GDM1 (cell line): Measurements from ENCODE around the gene SMIM32.

Experiments
- DNase-seq: peaks from one replicate; lab custom pipeline; 2025; lab: John Stamatoyannopoulos, UW

The SMIM32 gene

DNA sequence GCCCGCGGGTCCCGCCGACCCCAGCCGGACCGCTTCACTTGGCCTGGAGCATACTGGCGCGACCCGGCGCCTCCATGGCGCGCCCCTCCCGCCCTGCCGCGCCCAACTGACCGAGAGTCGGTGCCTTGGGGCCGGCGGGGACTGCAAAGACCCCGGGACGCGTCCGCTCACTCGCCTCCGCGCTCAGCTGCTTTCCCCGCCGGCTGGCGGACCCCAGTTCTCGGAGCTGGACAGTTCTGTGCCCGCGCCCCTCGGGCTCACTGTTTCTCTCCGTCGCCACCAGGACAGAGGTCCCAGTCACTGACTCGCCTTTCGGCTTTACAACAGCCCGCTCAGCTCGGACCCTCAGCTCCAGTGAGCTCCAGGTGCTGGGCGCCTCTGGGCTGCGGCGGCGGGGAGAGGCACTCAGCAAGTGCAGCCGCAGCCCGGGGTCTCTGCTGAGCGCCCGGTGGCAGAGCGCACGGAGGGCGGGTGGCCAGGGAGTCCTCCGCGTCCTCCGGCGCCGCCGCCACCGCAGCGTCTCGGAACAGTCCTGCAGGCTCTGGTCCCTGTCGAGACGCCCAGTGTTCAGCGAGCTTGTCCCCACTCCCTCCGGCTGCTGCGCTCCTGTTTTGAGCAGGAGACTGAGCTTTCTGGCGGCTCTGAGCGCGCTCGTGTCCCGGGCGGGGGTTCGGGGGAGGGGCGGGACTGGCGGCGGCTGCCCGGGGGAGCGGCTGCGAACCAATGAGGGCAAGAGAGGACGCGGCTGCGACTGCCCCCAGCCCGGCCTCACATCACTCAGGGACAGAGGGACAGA, at the start of gene SMIM32:
Gene SMIM32, minus strand, starts transcription at position 637 of the 796 bp plus-strand sequence. CDS start 638 bp downstream, outside the sequence.
- DNase-seq: no peak

DNA sequence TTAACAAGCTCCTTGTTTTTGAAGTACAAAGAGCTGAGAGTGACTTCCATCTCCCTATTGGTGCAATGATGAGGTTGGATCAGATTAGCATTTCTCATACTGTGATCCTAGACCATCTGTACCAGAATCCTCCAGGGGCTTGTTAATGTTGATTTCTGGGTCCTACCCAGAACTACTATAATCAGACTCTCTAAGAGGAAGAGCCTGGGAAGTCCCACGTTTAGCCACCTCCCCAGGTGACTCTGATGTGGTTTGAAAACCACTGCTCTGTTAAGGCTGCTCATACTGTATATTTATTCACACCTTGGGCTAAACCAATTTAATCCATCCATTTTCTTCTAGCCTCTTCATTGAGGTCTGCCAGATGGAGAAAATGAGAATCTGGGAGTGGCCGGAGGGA, 49.6 kb upstream of the SMIM32 start:
- DNase-seq: no peak

DNA sequence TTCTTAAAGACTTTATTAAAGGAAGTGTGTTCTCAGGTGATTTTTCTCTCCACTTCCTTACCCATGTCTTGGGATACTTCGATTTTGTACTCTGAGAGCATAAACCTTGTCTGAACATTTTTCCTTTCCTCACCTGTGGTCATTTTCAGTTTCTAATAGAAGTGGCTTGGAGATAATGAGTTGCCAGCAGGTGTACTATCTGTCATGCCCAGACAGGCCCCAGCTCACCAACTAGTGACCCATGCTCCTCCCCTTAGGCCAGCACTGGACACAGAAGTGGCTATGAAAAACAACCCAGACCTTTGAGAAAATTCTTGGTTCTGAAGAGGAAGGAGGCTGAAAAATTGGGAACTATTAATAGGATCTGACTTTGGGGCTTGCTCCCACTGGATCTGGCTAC, 49.2 kb upstream of the SMIM32 start:
- DNase-seq: no peak

DNA sequence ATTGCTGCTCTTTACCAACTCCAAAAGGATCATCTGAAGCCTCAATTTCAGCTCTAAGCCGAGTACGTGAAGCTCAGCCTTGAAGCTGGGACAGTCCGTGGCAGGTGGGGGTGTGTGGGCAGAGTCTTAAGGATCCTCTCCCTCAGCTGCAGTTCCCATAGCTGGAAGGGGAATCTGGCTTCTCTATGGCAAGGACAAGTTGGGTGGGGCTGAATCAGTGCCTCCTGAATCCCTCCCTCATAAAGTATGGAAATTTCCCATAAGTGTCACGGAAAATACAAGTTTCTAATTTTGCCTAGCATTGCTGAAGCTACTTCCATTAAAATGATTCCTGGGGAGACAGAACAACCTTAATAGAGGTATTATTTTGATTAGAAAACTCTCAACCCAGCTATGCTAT, 47.9 kb upstream of the SMIM32 start:
- no peak for DNase-seq

DNA sequence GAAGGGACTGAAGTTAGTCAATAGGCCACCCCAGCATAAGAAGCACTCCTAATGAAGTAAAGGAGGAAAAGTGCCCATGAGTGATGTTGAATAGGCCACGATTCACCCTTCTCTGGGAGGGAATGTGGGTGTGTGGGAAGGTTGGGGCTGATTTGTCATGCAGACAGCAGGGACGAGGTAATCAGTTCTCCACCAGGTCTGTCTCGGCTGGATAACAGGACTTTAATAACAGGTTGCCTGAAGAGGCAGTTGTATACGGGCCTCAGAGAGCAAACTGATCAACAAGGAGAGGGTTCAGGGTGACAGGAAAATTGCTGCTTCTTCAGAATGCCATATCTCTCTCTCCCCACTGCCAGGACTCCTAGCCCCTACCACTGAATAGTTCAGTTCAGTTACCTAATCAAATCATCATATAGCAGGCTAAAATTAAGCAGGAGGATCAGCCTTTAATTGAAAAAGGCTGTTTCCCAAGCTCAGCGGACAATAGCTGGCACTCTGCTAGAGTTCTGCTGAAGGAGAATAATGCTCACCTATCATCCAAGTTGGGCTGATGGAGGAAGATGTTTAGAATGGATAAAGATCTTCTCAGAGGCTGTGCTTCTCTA, 43.6 kb upstream of the SMIM32 start:
- no peak for DNase-seq

DNA sequence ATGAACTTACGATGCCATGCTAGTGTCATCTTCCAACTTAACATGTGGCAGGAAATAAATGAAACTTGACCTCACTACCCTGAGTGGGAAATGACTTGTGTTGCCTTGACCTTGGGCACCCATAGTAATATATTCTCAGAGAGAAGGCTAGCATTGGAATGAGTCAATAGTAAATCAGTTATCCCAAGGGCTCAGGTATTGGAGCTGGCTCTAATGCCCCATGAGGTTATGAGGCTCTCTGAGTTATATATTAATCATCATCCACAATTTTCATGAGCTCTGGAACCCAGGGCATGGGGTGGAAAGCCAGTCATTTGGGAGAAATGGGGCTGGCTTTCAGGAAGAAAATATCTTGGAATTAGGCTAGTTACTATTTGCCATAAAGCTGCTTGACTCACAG, 42.4 kb upstream of the SMIM32 start:
- no peak for DNase-seq

DNA sequence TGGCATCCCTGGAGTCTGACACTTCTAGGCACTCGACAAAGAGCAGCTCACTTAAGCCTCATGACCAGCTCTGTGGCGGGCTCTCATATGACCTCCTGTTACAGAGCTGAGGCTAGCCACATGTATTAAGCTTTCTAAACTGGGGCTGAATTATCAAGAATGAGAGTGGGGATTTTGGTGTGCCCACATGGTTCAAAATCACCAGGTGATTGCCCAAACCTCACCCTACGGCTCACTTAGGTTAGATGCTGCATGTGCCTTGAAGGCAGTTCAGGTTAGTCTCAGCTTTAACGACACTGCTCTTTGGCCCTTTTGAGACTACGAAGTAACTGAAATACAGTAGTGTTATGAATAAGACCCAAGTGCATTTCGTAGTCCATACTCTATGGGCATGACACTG, 39.4 kb upstream of the SMIM32 start:
- no peak for DNase-seq

DNA sequence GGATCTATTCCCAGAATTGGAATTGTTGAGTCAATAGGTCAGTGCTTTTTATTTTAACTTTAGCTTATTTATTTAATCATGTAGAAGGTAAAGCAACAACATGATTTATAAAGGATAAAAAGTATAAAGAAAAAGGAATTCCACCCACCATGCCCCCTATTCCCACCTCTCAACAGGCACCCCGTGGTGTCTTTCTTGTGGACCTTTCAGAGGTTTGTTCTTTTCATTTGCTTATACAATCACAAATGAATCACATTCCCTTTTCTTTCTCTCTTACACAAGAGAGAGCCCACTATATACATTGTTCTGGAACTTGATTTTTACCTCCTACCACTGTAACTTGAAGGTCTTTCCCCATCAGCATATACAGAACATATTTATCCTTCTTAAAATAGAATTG, 37.2 kb upstream of the SMIM32 start:
- DNase-seq: no peak

DNA sequence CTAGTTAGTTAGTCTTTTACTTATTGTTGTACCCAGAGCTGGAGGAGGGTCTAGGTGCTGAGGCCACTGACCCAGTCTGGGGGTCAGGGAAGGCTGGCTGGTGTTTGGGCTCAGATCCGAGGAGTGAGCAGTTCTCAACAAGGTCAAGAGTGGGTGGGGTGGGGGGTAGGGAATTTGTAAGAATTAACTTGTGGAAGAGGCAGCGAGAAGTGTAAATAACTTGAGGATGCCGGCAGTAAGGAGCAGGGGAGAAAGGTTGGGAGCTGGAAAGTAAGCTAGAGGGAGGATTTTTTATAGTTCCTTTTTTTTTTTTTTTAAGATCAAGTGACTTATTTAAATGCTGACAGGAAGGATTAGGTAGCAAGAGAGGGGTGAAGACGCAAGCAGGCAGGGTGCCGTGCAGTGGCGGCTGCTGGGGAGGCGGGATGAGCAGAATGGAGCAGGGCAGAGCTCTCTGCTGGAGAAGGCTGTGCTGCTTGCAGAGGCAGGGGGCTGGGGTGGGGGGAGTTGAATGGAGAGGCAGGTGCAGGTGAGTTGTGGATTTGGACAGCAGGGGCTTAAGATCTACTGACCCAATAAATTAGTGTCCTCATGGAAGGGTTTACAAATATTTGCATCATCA, 35.3 kb upstream of the SMIM32 start:
- no peak for DNase-seq

DNA sequence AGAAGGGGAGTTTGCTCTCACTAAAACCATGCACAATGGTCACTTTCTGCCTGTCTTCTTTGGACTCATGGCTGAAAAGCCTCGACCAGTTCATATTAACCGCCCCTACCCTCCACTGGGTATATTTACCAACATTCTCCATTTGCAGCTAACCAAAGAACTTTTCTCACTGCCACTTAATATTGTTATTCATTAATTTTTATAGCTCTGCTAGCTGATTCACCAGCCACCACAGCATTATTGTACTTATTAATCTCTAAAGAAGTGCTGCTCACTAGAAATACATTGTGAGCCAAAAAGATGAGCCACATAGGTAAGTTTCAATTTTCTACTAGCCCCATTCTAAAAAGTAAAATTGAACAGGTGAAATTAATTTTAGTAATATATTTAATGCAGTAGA, 33.4 kb upstream of the SMIM32 start:
- DNase-seq: no peak

DNA sequence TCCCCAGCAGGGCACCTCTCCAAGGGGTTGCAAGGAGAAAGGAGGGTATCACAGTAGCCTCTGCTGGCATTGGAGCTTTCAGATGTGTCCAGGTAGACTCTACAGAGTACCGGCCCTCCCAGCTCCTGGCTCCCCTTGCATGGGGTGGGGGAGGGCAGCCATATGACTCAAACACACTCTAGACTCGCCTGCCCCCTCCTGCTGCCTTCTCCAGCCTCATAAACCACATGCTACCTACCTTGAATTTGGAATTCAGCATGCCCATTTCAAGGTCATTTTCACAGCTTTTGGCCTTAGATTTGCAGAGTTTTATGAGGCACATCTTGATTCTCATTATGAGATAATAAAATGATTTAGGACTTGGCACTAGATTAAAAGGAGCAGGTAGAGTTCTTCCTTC, 32.8 kb upstream of the SMIM32 start:
- no peak for DNase-seq

DNA sequence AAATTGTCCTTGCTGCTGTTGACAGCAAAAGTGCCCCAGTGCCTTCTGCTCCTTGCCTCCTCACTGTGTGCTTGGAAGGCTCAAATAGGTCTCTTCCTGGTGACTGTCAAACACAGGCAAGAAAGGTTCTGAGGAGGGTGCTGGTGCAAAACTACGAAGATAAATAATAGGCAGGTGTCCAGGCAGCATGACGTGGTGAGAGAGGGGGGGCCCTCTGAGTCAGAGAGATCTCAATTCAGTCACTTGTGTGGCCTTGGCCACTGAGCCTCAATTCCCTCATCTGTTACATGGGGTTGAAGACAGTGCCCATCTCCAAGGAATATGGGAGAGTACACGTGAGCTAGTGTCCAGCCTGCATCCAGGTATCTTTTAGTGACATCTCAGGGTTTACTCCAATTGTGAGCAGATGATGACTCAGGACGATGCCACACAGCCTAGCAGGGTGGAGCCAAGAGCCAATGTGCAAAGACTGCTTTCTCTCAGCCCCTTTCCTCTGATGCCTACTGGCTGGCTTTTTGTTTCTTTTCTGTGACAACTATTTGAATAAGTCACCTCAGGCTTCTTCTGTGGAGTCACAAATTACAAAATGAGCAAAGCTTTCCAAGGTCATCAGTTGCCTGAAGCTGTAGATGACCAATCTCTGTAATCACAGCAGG, 29.7 kb upstream of the SMIM32 start:
- DNase-seq: no peak

DNA sequence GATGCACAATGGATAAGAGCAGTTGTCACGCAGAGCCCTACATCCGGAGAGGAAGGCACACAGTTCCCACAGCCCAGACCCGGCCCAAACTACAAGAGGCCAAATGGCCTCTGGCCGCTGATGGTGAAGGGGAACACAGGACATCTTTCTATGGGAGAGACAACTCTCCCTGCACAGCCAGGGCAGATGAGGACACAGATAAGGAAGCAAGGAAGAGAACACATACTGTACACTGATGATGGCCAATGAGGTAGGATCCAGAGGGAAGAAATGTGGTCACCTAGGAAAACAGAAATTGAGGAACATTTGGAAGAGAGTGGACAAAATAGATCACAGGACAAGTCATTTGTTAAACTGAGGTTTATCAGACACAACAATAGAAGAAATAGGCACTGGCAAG, 28.4 kb upstream of the SMIM32 start:
- no peak for DNase-seq

DNA sequence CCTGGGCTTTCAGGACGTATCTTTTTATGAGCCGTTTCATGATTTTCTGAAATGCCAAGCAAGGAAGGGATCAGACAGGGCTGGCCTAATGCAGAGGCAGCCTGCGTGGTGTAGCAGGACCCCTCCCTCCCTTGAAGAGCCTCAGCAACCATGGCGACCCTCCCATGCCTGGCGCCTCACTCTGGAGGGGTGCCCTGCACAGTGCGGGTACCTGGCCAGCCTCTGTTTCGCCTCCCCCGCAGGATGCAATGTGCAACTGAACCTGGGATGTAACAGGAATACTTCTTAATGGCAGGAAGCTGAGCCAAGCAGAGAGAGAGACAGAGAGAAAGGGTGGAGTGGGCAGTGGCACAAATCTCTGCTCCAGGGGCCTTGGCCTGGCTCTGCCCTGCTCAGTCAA, 23.3 kb upstream of the SMIM32 start:
- no peak for DNase-seq

DNA sequence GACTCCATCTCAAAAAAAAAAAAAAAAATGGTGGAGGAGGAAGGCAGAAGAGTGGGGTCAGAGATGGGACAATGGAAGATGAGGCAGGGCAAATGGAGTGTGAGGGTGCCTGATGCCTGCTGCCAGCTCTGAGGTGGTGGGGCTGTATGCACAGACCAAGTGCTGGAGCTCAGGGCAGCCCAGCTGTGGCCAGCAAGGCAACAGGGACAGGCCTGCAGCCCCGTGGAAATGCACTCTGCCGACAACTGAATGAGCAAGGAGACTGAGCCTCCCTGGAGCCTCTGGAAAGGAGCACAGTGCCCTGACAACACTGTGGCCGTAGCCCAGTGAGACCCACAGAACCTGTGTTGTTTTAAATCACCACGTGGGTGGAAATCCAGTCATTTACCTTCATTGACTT, 22.9 kb upstream of the SMIM32 start:
- DNase-seq: no peak

DNA sequence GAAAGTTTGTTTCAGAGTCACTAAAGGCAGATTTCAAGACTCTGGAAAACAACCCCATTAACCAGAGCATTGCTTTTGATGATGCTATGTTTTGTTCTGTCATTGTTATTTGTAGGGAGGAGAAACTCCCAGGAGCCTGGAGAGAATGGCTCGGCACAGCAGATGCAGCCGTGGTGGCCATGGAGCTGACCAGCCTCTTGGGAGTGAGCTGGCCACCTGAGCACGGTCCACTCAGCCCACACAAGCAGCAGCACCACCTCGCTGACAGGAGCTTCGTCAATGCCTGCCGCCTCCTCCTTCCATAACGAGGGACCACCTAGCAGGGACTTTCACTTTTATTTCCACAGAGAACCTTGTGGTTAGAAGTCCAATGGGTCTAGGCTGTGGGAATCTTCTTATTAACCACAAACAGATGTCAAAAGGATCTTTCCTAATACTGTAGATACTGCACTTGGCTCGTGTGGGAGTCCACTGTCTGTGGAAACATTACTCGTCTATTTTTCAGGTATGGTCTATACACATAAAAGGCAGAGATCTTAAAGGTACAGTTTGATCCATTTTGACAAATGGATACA, 21.0 kb upstream of the SMIM32 start:
- DNase-seq: no peak

DNA sequence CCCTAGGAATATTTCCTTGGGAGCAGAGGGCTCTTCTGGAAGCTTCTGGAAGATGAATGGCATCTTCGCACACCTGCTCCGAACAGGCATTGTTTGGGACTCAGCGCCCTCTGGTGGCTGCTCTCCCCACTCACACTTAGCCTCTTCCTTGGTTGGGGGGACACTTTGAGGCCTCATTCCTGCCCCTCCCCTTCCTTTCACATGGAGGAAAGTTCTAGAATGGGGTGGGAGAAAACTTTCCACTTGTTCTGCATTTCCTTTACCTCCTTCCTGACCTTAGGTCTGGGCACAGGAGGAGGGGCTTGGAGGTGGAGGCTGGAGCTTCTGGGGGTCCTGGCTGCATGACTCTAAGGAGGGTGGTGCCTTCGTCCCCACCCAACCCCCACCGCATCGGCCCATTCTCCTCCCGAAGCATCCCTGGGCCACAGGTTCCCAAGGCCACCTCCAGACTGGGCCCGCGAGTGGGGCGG, 19.3 kb upstream of the SMIM32 start:
- DNase-seq: peak; percentile 15

DNA sequence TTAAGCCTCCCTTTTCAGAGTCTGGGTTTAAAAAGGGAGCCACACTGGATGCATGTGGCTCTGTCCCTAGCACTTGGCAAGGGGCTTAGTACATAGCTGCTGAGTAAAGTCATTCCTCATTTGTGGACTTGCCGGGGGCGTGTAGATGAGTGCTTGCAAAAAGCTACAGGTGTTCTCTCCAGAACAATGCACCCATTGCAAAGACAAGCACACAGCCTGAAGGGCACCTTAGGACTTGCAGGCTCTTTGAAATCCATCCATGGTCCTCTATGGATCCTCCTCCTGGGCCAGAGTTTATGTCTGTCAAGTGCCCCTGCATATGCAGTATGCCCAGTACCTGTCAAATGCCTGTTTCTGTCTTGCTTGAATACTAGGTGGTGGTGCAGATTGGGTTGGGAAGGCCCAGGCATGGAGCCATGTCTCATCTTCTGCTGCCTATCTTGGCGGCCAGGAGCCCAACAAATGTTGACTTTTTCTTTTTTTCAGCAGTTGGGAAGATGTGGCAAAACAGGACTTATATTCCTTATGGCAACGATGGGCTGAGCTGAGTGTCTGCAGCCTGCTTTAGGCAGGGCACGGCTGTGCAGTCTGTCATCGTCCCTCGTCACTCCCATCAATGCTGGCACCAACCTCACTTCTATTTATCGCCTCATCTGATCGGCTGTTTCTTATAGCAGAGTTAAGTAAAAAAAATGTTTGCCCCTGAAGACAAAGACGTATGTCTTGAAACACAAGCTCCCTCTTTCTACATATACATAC, 18.5 kb upstream of the SMIM32 start:
- no peak for DNase-seq

DNA sequence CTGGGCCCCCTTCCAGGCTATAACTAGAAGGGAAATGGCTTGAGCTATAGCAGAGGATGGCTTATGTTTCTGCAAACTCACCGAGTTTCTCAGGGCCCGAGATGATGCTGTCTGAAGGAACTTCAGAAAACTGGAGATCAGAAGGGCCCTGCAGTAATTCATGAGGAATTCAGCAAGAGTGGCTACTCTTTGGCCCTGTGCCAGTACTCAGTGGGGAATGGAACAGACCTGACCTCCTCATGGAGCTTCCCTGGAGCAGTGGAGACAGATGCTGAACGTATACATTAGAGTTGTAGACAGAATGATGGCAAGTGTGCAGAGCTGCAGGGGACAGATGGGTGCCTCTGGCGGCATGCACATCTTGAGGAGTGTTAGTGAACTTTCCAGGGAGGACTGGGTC, 17.3 kb upstream of the SMIM32 start:
- DNase-seq: no peak

DNA sequence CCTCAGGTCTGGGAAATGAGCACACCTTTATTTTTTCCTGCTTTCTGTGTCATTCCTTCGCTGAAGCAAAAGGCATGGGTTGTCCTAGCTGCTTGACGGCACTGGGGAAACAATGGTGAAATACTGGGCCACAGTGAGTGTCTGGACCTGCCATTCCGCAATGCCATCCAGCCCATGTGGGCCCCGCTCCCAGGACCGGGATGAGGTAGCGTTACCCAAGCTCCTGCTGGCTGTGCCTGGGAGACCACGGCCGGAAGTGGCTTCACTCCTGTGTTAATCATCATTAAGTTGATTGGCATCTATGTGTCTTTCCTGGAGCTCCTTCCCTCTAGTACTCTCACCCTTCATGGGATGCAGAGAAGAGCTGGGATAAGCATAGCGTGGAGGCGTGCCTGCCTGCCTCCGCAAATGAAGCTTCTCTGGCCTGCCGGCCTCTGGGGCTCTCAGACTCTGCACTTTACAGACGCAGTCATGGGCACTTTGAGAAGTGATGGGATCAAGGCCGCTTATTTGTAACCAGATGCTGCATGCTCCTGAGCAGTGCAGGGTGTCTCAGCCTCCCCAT, 16.5 kb upstream of the SMIM32 start:
- no peak for DNase-seq

DNA sequence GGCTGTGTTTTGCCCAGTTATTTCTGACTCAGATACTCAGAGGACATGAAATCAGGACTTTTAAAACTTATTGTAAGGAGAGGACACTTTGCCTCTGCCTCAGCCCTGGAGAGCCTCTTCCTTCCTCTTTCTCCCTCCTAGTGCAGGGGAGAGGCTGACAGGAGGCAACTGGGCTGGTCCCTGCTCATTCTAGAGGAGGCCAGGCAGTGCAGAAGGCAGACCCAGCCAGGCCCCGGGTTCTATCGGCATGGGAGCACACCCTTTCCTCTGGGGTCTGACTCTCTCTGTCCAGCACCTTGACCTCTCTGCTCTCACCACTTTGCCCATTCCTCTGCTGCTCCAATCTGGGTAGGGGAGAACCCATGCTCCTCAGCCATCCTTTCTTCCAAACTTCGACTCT, 16.0 kb upstream of the SMIM32 start:
- no peak for DNase-seq
